ENCODE results near the gene CAPN7. TPM values are rescaled to one million over a fixed set of nuclear protein-coding genes. Genes with fewer than 3 reads are reported as not detected.

CAPN7 gene
- polyA plus RNA-seq, 2 donors, result 11.2 to 11.9 TPM

- H3K27ac ChIP-seq (ENCODE audit: low read depth in 2 of 2, low read length in 1 of 2), result peak overlapping the region in 1 of 2 donors; percentile 42
- no peak overlapping the region for H3K4me3 ChIP-seq (ENCODE audit: low read depth in 1 of 2, low read length in 2 of 2)
- 53 to 61% methylated on average over 8 of the region's 8 CpGs for WGBS, 2 donors
- no peaks in the 10 kb centered on the region for H3K27me3 ChIP-seq (ENCODE audit: control insufficient read depth in 1 of 2, insufficient read depth in 2 of 2, low read length in 2 of 2)
- H3K4me1 ChIP-seq (ENCODE audit: control insufficient read depth in 2 of 2, insufficient read depth in 2 of 2, low read length in 1 of 2), result peaks cover 2 to 4% of the 10 kb centered on the region in 2 donors
- H3K36me3 ChIP-seq (ENCODE audit: control insufficient read depth in 2 of 2, insufficient read depth in 2 of 2, low read length in 1 of 2), result peaks cover 0 to 3% of the 10 kb centered on the region in 2 donors
- H3K9me3 ChIP-seq (ENCODE audit: control insufficient read depth in 2 of 2, insufficient read depth in 1 of 2, low read depth in 1 of 2, low read length in 1 of 2), result no peaks in the 10 kb centered on the region
Observed at GRCh38 chr3:15300323-15301078, 94.5 kb downstream of the CAPN7 start.

- Histone ChIP-seq H3K4me3 (ENCODE audit: low read depth in 1 of 2, low read length in 2 of 2) (no peak overlapping the region), H3K27me3 (ENCODE audit: control insufficient read depth in 1 of 2, insufficient read depth in 2 of 2, low read length in 2 of 2) (no peaks in the 10 kb centered on the region), H3K9me3 (ENCODE audit: control insufficient read depth in 2 of 2, insufficient read depth in 1 of 2, low read depth in 1 of 2, low read length in 1 of 2) (no peaks in the 10 kb centered on the region), H3K4me1 (ENCODE audit: control insufficient read depth in 2 of 2, insufficient read depth in 2 of 2, low read length in 1 of 2) (peaks cover 2 to 4% of the 10 kb centered on the region in 2 donors), H3K27ac (ENCODE audit: low read depth in 2 of 2, low read length in 1 of 2) (no peak overlapping the region), H3K36me3 (ENCODE audit: control insufficient read depth in 2 of 2, insufficient read depth in 2 of 2, low read length in 1 of 2) (peaks cover 0 to 3% of the 10 kb centered on the region in 2 donors)
- WGBS, 2 donors, result 95 to 96% methylated on average over 7 of the region's 7 CpGs
Observed at GRCh38 chr3:15301761-15302160, 95.7 kb downstream of the CAPN7 start.

Other genes starting within 250 kb of the CAPN7 start
- 10 to 100 TPM; 41.3 to 43.4 TPM for gene MRPS25, start 140.9 kb upstream of the CAPN7 start, polyA plus RNA-seq
- 1 to 10 TPM; 4.7 to 5.7 TPM for gene RBSN, start 107.1 kb upstream of the CAPN7 start, polyA plus RNA-seq
- 10 to 100 TPM in 1 of 2 donors, 1 to 10 TPM in 1; 8.6 to 13.6 TPM for gene SH3BP5, start 126.3 kb downstream of the CAPN7 start, polyA plus RNA-seq
- gene METTL6, start 221.3 kb downstream of the CAPN7 start, polyA plus RNA-seq, result 1 to 10 TPM; 5.6 to 8.9 TPM
- 1 to 10 TPM; 3.2 to 6.3 TPM for gene EAF1, start 221.4 kb downstream of the CAPN7 start, polyA plus RNA-seq

Measured in esophagus (tissue), 2 donors.